SK-N-SH treated with all-trans-retinoic acid at 6 μM for 48 hours (cell line): Measurements from ENCODE around the gene OSGIN1.

ENCODE experiments used
- ARNTL ChIP-seq: fragments of 450-650 bp; formaldehyde crosslinking; IDR thresholded peaks from 2 replicates; pipeline ENCODE4 v1.5.0; 2020; ENCODE audit warnings: low read depth, mild to moderate bottlenecking, moderate library complexity, borderline replicate concordance
- CSDC2 ChIP-seq: fragments of 250-450 bp; sonication (Bioruptor Pico); IDR thresholded peaks from 2 replicates; pipeline ENCODE4 v1.5.0; 2020; ENCODE audit warnings: mild to moderate bottlenecking, moderate library complexity
- GLIS3 ChIP-seq: fragments of 250-450 bp; sonication (Bioruptor Pico); IDR thresholded peaks from 2 replicates; pipeline ENCODE4 v1.5.0; 2020; ENCODE audit warnings: mild to moderate bottlenecking, moderate library complexity
- ISL1 ChIP-seq: fragments of 250-450 bp; sonication (Bioruptor Pico); IDR thresholded peaks from 2 replicates; pipeline ENCODE4 v2.1.2; 2022; ENCODE audit warnings: mild to moderate bottlenecking, moderate library complexity
- PPARA ChIP-seq: fragments of 250-450 bp; sonication (Bioruptor Pico); IDR thresholded peaks from 2 replicates; pipeline ENCODE4 v1.5.0; 2020; ENCODE audit warnings: mild to moderate bottlenecking, borderline replicate concordance
- ZFP3 ChIP-seq: fragments of 250-450 bp; sonication (Bioruptor Pico); IDR thresholded peaks from 2 replicates; pipeline ENCODE4 v1.5.0; 2020; ENCODE audit warnings: mild to moderate bottlenecking, moderate library complexity
- ZFP30 ChIP-seq: fragments of 450-650 bp; formaldehyde crosslinking; IDR thresholded peaks from 2 replicates; pipeline ENCODE4 v1.5.0; 2022; ENCODE audit warnings: mild to moderate bottlenecking, moderate library complexity
- TF ChIP-seq, protein P1 (sequence below): fragments of 250-450 bp; sonication (Bioruptor Pico); IDR thresholded peaks from 2 replicates; pipeline ENCODE4 v1.5.0; 2020; ENCODE audit warnings: mild to moderate bottlenecking, moderate library complexity
- TF ChIP-seq, protein P2 (sequence below): fragments of 250-450 bp; sonication (Bioruptor Pico); IDR thresholded peaks from 2 replicates; pipeline ENCODE4 v1.8.0; 2020; ENCODE audit warnings: mild to moderate bottlenecking, moderate library complexity, borderline replicate concordance

DNA sequence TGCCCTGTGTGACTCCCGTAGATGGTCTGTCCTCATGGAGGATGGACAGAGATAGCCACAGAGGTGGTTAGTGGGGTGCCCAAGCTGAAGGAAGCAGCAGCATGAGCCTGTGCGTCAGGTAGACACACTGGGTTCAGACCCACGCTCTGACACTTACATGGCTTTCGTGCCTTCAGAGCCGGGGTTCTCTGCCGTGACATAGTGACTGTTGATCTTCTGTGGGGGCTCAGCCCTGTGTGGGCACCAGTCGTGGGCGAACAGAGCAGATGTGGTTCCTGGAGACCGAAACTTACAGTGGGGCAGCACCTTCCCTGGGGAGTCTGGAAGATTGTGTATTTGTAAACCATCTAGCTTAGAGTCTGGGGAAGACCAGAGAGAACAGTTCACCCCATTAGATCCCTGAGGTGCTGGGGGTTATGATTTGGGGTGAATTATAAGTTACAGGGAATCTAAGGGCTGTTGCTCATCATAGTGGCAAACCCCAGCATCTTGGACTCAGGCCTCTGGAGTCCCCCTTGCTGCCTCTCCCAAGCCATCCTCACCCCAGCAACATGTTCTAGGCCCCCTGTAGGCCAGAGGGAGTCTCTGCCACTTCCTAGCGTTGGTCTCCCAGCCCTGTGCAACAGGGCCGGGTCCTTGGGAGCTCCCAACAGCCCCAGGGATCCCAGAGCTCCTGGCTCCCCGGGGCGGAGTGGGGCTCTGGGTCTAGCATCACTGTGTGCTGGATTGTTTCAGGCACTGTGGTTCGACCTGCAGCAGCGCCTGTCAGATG, 43.6 kb downstream of the OSGIN1 start:
- TF ChIP-seq ARNTL (no peak), GLIS3 (CRISPR knock-in tag) (no peak), CSDC2 (no peak), ZFP30 (CRISPR knock-in tag) (no peak), PPARA (CRISPR knock-in tag) (no peak), ISL1 (CRISPR knock-in tag) (no peak), ZFP3 (CRISPR knock-in tag) (no peak)
- TF ChIP-seq, protein P1, sequence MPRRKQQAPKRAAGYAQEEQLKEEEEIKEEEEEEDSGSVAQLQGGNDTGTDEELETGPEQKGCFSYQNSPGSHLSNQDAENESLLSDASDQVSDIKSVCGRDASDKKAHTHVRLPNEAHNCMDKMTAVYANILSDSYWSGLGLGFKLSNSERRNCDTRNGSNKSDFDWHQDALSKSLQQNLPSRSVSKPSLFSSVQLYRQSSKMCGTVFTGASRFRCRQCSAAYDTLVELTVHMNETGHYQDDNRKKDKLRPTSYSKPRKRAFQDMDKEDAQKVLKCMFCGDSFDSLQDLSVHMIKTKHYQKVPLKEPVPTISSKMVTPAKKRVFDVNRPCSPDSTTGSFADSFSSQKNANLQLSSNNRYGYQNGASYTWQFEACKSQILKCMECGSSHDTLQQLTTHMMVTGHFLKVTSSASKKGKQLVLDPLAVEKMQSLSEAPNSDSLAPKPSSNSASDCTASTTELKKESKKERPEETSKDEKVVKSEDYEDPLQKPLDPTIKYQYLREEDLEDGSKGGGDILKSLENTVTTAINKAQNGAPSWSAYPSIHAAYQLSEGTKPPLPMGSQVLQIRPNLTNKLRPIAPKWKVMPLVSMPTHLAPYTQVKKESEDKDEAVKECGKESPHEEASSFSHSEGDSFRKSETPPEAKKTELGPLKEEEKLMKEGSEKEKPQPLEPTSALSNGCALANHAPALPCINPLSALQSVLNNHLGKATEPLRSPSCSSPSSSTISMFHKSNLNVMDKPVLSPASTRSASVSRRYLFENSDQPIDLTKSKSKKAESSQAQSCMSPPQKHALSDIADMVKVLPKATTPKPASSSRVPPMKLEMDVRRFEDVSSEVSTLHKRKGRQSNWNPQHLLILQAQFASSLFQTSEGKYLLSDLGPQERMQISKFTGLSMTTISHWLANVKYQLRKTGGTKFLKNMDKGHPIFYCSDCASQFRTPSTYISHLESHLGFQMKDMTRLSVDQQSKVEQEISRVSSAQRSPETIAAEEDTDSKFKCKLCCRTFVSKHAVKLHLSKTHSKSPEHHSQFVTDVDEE (CRISPR knock-in tag), result no peak
- TF ChIP-seq, protein P2, sequence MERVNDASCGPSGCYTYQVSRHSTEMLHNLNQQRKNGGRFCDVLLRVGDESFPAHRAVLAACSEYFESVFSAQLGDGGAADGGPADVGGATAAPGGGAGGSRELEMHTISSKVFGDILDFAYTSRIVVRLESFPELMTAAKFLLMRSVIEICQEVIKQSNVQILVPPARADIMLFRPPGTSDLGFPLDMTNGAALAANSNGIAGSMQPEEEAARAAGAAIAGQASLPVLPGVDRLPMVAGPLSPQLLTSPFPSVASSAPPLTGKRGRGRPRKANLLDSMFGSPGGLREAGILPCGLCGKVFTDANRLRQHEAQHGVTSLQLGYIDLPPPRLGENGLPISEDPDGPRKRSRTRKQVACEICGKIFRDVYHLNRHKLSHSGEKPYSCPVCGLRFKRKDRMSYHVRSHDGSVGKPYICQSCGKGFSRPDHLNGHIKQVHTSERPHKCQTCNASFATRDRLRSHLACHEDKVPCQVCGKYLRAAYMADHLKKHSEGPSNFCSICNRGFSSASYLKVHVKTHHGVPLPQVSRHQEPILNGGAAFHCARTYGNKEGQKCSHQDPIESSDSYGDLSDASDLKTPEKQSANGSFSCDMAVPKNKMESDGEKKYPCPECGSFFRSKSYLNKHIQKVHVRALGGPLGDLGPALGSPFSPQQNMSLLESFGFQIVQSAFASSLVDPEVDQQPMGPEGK (CRISPR knock-in tag), result no peak
